HepG2 (cell line): Measurements from ENCODE around the gene AXIN2. TPM values are rescaled to one million over a fixed set of nuclear protein-coding genes. Genes with fewer than 3 reads are reported as not detected.
A peak's percentile ranks its signal among the peaks of the same experiment; 100 is the strongest.

Source experiments
- CBX1 ChIP-seq: IDR thresholded peaks from one replicate; pipeline ENCODE4 v1.6.1; 2016; ENCODE audit warnings: antibody characterized with exemption, low read depth
- CCDC6 ChIP-seq: sonication (generic); formaldehyde crosslinking; IDR thresholded peaks from 2 replicates; pipeline ENCODE4 v1.8.1; 2022; ENCODE audit warnings: mild to moderate bottlenecking, missing genetic modification reagents, moderate library complexity
- SIN3B ChIP-seq: fragments of 150-350 bp; IDR thresholded peaks from 2 replicates; pipeline ENCODE4 v1.6.1; 2014; ENCODE audit warnings: low read length
- ZNF264 ChIP-seq: sonication (generic); formaldehyde crosslinking; IDR thresholded peaks from 2 replicates; pipeline ENCODE4 v1.4.0; 2020; ENCODE audit warnings: missing genetic modification reagents
- polyA plus RNA-seq, 8 experiments: library from polyadenylated mRNA; depleted of rRNA in 3 of 8; stranded (reverse) in 7 of 8; unstranded in 1 of 8; fragments of >200 nt; fragmentation: Illumina TruSeq in 4 of 8; extraction: Trizol in 4 of 8; gene quantifications; 2 replicates each; pipeline versions ENCODE4 v1.2.1 to v1.2.3, GENCODE V29; 2011 to 2016; ENCODE audit warnings: low read depth in 4 of 8, missing spikeins in 1 of 8, mixed read lengths in 1 of 8; ENCODE audit not compliant: insufficient read depth in 1 of 8
- total RNA-seq, 5 experiments: library from RNA; depleted of rRNA; stranded (reverse); fragments of >200 nt; fragmentation: Illumina TruSeq; extraction: Trizol; gene quantifications; 2 replicates each; pipeline ENCODE4 v1.2.3, GENCODE V29; 2016; ENCODE audit warnings: low read depth in 1 of 5
- TF ChIP-seq, protein P1 (sequence below): sonication (generic); formaldehyde crosslinking; IDR thresholded peaks from 2 replicates; pipeline ENCODE4 v1.8.1; 2023; ENCODE audit warnings: mild to moderate bottlenecking, missing genetic modification reagents
- TF ChIP-seq, protein P2 (sequence below), 2 experiments: sonication (generic) in 1 of 2; formaldehyde crosslinking in 1 of 2; IDR thresholded peaks; 2 replicates each; pipeline versions ENCODE4 v1.4.0 to v1.6.1; 2016 to 2020; ENCODE audit warnings: borderline replicate concordance in 1 of 2, low read depth in 1 of 2, mild to moderate bottlenecking in 1 of 2, missing genetic modification reagents in 1 of 2
- TF ChIP-seq, protein P3 (sequence below): sonication (generic); formaldehyde crosslinking; IDR thresholded peaks from 2 replicates; pipeline ENCODE4 v1.9.0; 2021; ENCODE audit warnings: missing genetic modification reagents, borderline replicate concordance
- TF ChIP-seq, protein P4 (sequence below): sonication (generic); formaldehyde crosslinking; IDR thresholded peaks from 2 replicates; pipeline ENCODE4 v1.5.0; 2020; ENCODE audit warnings: missing genetic modification reagents, mild to moderate bottlenecking, borderline replicate concordance

The AXIN2 gene
- total and polyA plus RNA-seq, 2 of the 13 experiments (the other 11 are each of a cell fraction or from before 2014, with no cell fraction given): 58.6 to 63.4 TPM

DNA sequence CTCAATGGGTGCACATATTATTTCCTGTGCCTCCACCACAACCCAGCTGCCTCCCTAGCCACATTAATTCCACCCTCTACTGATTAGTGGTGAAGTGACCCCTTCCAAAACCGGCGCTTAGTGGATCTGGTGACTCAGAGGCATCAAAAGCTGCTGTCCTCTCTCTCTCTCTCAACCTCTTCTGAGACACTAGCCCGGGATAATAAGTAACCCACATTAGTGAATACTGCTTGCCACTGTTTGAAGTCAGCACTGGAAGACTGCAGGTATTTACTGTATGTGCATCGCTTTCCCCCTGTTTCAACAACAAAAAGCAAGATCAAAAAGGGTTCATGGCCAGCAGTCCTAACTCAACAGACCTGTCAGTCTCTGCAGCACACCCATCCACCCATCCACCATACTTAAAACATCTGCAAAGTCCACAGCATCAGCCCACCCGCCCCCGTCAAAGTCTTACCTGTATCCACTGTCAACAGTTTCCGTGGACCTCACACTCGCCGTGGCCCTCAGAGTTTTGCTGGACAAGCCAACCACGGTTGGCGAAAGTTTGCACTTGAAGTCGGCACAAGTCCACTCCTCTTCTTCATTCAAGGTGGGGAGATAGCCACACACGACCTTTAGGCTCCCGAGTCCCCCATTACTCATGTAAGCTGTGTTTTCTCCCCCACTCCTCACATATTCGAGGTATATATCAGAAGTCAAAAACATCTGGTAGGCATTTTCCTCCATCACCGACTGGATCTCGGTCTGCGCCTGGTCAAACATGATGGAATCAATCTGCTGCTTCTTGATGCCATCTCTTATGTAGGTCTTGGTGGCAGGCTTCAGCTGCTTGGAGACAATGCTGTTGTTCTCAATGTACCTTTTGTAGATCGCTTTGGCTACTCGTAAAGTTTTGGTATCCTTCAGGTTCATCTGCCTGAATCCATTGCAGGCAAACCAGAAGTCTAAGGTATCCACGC lies 3.8 kb downstream of the AXIN2 start (continued):
- TF ChIP-seq, protein P1, sequence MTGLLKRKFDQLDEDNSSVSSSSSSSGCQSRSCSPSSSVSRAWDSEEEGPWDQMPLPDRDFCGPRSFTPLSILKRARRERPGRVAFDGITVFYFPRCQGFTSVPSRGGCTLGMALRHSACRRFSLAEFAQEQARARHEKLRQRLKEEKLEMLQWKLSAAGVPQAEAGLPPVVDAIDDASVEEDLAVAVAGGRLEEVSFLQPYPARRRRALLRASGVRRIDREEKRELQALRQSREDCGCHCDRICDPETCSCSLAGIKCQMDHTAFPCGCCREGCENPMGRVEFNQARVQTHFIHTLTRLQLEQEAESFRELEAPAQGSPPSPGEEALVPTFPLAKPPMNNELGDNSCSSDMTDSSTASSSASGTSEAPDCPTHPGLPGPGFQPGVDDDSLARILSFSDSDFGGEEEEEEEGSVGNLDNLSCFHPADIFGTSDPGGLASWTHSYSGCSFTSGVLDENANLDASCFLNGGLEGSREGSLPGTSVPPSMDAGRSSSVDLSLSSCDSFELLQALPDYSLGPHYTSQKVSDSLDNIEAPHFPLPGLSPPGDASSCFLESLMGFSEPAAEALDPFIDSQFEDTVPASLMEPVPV (CRISPR knock-in tag): no peak; the same call in none of the 2 replicates
- TF ChIP-seq, protein P2, sequence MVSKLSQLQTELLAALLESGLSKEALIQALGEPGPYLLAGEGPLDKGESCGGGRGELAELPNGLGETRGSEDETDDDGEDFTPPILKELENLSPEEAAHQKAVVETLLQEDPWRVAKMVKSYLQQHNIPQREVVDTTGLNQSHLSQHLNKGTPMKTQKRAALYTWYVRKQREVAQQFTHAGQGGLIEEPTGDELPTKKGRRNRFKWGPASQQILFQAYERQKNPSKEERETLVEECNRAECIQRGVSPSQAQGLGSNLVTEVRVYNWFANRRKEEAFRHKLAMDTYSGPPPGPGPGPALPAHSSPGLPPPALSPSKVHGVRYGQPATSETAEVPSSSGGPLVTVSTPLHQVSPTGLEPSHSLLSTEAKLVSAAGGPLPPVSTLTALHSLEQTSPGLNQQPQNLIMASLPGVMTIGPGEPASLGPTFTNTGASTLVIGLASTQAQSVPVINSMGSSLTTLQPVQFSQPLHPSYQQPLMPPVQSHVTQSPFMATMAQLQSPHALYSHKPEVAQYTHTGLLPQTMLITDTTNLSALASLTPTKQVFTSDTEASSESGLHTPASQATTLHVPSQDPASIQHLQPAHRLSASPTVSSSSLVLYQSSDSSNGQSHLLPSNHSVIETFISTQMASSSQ (IDR thresholded peaks at IDR 0.05; ENCODE audit: low read depth): peak; percentile 99
- TF ChIP-seq, protein P2 (CRISPR knock-in tag; IDR thresholded peaks at IDR 0.05; ENCODE audit: borderline replicate concordance): peak; percentile 99
- TF ChIP-seq ZNF264 (CRISPR knock-in tag): peak; percentile 89
- TF ChIP-seq CCDC6: peak; percentile 47; the same call in 1 of the 2 replicates
- TF ChIP-seq, protein P3, sequence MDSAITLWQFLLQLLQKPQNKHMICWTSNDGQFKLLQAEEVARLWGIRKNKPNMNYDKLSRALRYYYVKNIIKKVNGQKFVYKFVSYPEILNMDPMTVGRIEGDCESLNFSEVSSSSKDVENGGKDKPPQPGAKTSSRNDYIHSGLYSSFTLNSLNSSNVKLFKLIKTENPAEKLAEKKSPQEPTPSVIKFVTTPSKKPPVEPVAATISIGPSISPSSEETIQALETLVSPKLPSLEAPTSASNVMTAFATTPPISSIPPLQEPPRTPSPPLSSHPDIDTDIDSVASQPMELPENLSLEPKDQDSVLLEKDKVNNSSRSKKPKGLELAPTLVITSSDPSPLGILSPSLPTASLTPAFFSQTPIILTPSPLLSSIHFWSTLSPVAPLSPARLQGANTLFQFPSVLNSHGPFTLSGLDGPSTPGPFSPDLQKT (CRISPR knock-in tag): no peak
- TF ChIP-seq, protein P4, sequence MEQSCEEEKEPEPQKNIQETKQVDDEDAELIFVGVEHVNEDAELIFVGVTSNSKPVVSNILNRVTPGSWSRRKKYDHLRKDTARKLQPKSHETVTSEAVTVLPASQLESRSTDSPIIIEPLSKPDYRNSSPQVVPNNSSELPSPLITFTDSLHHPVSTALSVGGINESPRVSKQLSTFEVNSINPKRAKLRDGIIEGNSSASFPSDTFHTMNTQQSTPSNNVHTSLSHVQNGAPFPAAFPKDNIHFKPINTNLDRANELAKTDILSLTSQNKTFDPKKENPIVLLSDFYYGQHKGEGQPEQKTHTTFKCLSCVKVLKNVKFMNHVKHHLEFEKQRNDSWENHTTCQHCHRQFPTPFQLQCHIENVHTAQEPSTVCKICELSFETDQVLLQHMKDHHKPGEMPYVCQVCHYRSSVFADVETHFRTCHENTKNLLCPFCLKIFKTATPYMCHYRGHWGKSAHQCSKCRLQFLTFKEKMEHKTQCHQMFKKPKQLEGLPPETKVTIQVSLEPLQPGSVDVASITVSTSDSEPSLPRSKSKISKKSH (CRISPR knock-in tag): no peak; the same call in 1 of the 2 replicates
- no peak for TF ChIP-seq SIN3B
- TF ChIP-seq CBX1: peak; percentile 79
